Measurements from ENCODE around the gene ARRDC2. TPM values are rescaled to one million over a fixed set of nuclear protein-coding genes. Genes with fewer than 3 reads are reported as not detected.

The ARRDC2 gene
- total RNA-seq, 1 donor from 2014 or later: 4.7 TPM

- Histone ChIP-seq H3K9ac (no peak overlapping the region), H3K36me3 (no peaks in the 10 kb centered on the region), H3K4me1 (no peaks in the 10 kb centered on the region), H3F3A (ENCODE audit: low read depth) (no peaks in the 10 kb centered on the region), H3K79me2 (ENCODE audit: low read depth) (no peaks in the 10 kb centered on the region), H3K4me3 (no peak overlapping the region), H3K9me3 (ENCODE audit: low read depth) (no peaks in the 10 kb centered on the region), H4K20me1 (ENCODE audit: low read depth) (no peaks in the 10 kb centered on the region), H2AFZ (replicated peaks) (no peak overlapping the region), H3K27me3 (no peaks in the 10 kb centered on the region), H3K4me2 (no peak overlapping the region), H3K27ac (no peak overlapping the region)
- TF ChIP-seq EZH2phosphoT487 (IDR thresholded peaks at IDR 0.05) (no peak), EZH2 (IDR thresholded peaks at IDR 0.05) (no peak), CTCF (IDR thresholded peaks at IDR 0.05) (no peak)
- Mint-ChIP-seq H3K4me3 (no peak overlapping the region), H3K27ac (no peak overlapping the region), H3K36me3 (no peaks in the 10 kb centered on the region), H3K4me1 (no peaks in the 10 kb centered on the region), H3K9me3 (no peaks in the 10 kb centered on the region), H3K27me3 (ENCODE audit: insufficient read depth, low read depth) (no peaks in the 10 kb centered on the region)
- DNase-seq (ENCODE audit: low spot score): no peak
These were observed 18.4 kb upstream of the ARRDC2 start for GRCh38 chr19:17989425-17990094.

DNA sequence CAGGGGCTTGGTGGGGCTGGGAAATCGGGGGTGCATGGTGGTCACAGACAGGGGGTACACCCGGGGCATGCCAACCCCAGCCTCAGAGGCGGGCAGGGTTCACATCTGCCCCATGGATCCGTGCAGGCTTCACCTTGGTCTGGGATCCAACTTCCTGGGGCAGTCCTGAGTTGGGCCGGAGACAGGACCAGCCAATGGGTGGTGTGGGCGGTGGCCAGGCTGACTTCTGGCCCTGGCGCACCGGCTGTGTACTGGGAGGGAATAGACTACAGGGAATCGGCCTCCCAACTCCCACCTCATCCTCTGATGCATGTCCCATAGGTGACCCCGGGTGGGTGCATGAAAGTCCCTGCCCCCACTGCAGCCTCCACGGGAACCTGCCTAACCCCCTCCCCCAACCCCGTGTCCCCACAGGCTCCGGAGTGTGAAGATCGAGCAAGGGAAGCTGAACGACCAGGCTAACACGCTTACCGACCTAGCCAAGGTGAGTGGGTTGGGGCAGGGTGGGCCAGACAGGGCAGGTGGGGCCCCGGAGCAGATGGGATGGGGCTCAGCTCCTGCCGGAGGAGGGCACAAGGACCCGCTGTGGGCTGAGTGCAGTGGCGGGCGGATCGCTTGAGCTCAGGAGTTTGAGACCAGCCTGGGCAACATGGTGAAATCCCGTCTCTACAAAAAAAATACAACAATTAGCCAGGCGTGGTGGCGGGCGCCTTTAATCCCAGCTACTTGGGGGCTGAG, 14.7 kb upstream of the ARRDC2 start:
- H3K4me3 Mint-ChIP-seq: no peak overlapping the region
- Histone ChIP-seq H3K4me3 (no peak overlapping the region), H3K36me3 (no peaks in the 10 kb centered on the region), H2AFZ (replicated peaks) (no peak overlapping the region), H3K27me3 (no peaks in the 10 kb centered on the region), H3F3A (ENCODE audit: low read depth) (no peaks in the 10 kb centered on the region), H3K79me2 (ENCODE audit: low read depth) (no peaks in the 10 kb centered on the region), H4K20me1 (ENCODE audit: low read depth) (no peaks in the 10 kb centered on the region), H3K4me1 (no peaks in the 10 kb centered on the region), H3K9me3 (ENCODE audit: low read depth) (no peaks in the 10 kb centered on the region), H3K9ac (no peak overlapping the region), H3K27ac (no peak overlapping the region), H3K4me2 (no peak overlapping the region)
- no peaks in the 10 kb centered on the region for H3K9me3 Mint-ChIP-seq
- H3K27ac Mint-ChIP-seq: no peak overlapping the region
- peaks cover 3% of the 10 kb centered on the region for H3K27me3 Mint-ChIP-seq (ENCODE audit: insufficient read depth, low read depth)
- no peak for DNase-seq (ENCODE audit: low spot score)
- peaks cover 2% of the 10 kb centered on the region for H3K4me1 Mint-ChIP-seq
- H3K36me3 Mint-ChIP-seq: no peaks in the 10 kb centered on the region
- TF ChIP-seq CTCF (IDR thresholded peaks at IDR 0.05): no peak
- no peak for TF ChIP-seq EZH2 (IDR thresholded peaks at IDR 0.05)
- TF ChIP-seq EZH2phosphoT487 (IDR thresholded peaks at IDR 0.05): no peak

DNA sequence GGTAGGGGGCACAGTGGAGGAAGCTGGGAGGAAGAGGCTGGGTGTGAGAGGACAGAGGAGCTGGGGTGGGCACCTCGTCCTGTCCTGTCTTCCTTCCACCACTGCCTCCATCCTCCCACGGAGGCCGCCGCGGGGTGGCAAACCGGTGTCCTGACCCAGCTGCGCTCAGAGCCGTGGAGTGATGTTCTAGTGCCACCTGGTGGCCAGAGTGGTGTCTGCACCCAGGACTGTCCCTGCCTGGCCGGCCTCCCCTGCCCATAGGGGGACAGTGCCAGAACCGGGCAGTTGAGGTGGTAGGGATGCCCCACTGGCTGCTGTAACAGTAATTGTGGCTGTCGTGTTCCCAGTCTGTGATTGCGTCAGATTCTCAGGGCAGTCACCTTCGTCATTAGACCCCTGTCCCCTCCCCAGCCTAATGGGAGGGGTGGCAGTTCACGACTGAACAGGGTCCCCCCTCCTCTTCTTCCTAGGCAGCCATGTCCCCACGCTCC, 11.1 kb upstream of the ARRDC2 start:
- Mint-ChIP-seq H3K4me1 (peaks cover 6% of the 10 kb centered on the region), H3K36me3 (no peaks in the 10 kb centered on the region), H3K27ac (no peak overlapping the region), H3K9me3 (no peaks in the 10 kb centered on the region), H3K4me3 (peak overlapping the region; percentile 21), H3K27me3 (ENCODE audit: insufficient read depth, low read depth) (peaks cover 19% of the 10 kb centered on the region)
- H3K36me3 ChIP-seq: no peaks in the 10 kb centered on the region
- peaks cover 26% of the 10 kb centered on the region for H3K27me3 ChIP-seq
- TF ChIP-seq CTCF (IDR thresholded peaks at IDR 0.05) (peak; percentile 95), EZH2phosphoT487 (IDR thresholded peaks at IDR 0.05) (no peak), EZH2 (IDR thresholded peaks at IDR 0.05) (no peak)
- H4K20me1 ChIP-seq (ENCODE audit: low read depth): no peaks in the 10 kb centered on the region
- no peak overlapping the region for H3K27ac ChIP-seq
- no peaks in the 10 kb centered on the region for H3K9me3 ChIP-seq (ENCODE audit: low read depth)
- H3F3A ChIP-seq (ENCODE audit: low read depth): peaks cover 4% of the 10 kb centered on the region
- H3K4me1 ChIP-seq: no peaks in the 10 kb centered on the region
- DNase-seq (ENCODE audit: low spot score): peak; percentile 85
- no peak overlapping the region for H3K9ac ChIP-seq
- no peak overlapping the region for H2AFZ ChIP-seq (replicated peaks)
- H3K4me2 ChIP-seq: no peak overlapping the region
- no peak overlapping the region for H3K4me3 ChIP-seq
- no peaks in the 10 kb centered on the region for H3K79me2 ChIP-seq (ENCODE audit: low read depth)
